Caco-2 (cell line): Measurements from ENCODE around the gene TMX1. TPM values are rescaled to one million over a fixed set of nuclear protein-coding genes. Genes with fewer than 3 reads are reported as not detected.

Source experiments
- BruUV-seq: library from RNA; stranded (reverse); fragments of 400-500 nt; replicated peaks from 2 replicates; lab custom pipeline; 2021; lab: Mats Ljungman, UMichigan
- CTCF ChIA-PET: fragments of 300-600 bp; sonication (Branson Sonifier 250); formaldehyde crosslinking; loops from one replicate; lab custom pipeline; 2022; ENCODE audit warnings: antibody characterized with exemption; lab: Charles Lee
- POLR2A ChIA-PET: fragments of 300-600 bp; sonication (Branson Sonifier 250); formaldehyde crosslinking; loops from one replicate; lab custom pipeline; 2022; ENCODE audit warnings: antibody characterized with exemption; lab: Charles Lee
- DNase-seq, 2 experiments: peaks; one replicate each; pipeline versions ENCODE4 v3.0.0 to v3.0.0-alpha.2; 2020 to 2022
- H3K27me3 ChIP-seq: replicated peaks from 2 replicates; pipeline ENCODE4 v1.6.0; 2011; ENCODE audit warnings: low read length; ENCODE audit not compliant: control insufficient read depth, insufficient read depth
- H3K36me3 ChIP-seq: 2 replicates; pipeline ENCODE4 v1.5.1; 2011; ENCODE audit warnings: low read length; ENCODE audit not compliant: control insufficient read depth, insufficient read depth
- H3K4me1 ChIP-seq: fragments of 250-450 bp; sonication (Bioruptor Pico); 2 replicates; pipeline ENCODE4 v1.5.1; 2020; ENCODE audit warnings: mild to moderate bottlenecking
- H3K4me3 ChIP-seq: 2 replicates; pipeline ENCODE4 v1.5.1; 2011; ENCODE audit warnings: low read depth, mild to moderate bottlenecking, control low read depth, low read length
- H3K9me3 ChIP-seq: fragments of 250-450 bp; sonication (Bioruptor Pico); 2 replicates; pipeline ENCODE4 v1.5.1; 2020; ENCODE audit warnings: mild to moderate bottlenecking, moderate library complexity
- H3K27ac Mint-ChIP-seq: one replicate; pipeline ENCODE4 v1.8.0; 2022; ENCODE audit warnings: mixed read lengths; ENCODE audit not compliant: unreplicated experiment
- H3K27me3 Mint-ChIP-seq: one replicate; pipeline ENCODE4 v1.8.0; 2022; ENCODE audit warnings: mixed read lengths; ENCODE audit not compliant: insufficient read depth, unreplicated experiment
- H3K36me3 Mint-ChIP-seq: one replicate; pipeline ENCODE4 v1.8.0; 2022; ENCODE audit warnings: mild to moderate bottlenecking, mixed read lengths; ENCODE audit not compliant: insufficient read depth, unreplicated experiment
- H3K4me1 Mint-ChIP-seq: one replicate; pipeline ENCODE4 v1.8.0; 2022; ENCODE audit warnings: low read depth, mixed read lengths; ENCODE audit not compliant: unreplicated experiment
- H3K4me3 Mint-ChIP-seq: one replicate; pipeline ENCODE4 v1.8.0; 2022; ENCODE audit warnings: mild to moderate bottlenecking, moderate library complexity, mixed read lengths; ENCODE audit not compliant: unreplicated experiment
- H3K9me3 Mint-ChIP-seq: one replicate; pipeline ENCODE4 v1.8.0; 2022; ENCODE audit warnings: mixed read lengths; ENCODE audit not compliant: unreplicated experiment
- CTCF ChIP-seq, 2 experiments: fragments of 200-600 bp in 1 of 2; IDR thresholded peaks; 1 replicate in 1 of 2; 2 replicates in 1 of 2; pipeline versions ENCODE4 v1.5.1 to v1.8.0; 2011 to 2022; ENCODE audit warnings: antibody characterized with exemption in 1 of 2, control low read depth in 1 of 2, inconsistent platforms in 1 of 2, low read depth in 1 of 2, low read length in 1 of 2, mild to moderate bottlenecking in 1 of 2, moderate library complexity in 1 of 2; ENCODE audit not compliant: insufficient read depth in 1 of 2, severe bottlenecking in 1 of 2, unreplicated experiment in 1 of 2
- intact Hi-C: fragments of 100-400 bp; cut with micrococcal nuclease; formaldehyde crosslinking; loops from one replicate; pipeline ENCODE4 v1.10.0; 2022; ENCODE audit not compliant: unreplicated experiment
- total RNA-seq: library from RNA; stranded (reverse); gene quantifications from 2 replicates; pipeline ENCODE4 v1.2.3, GENCODE V29; 2022

The TMX1 gene
- total RNA-seq, 1 experiment from 2014 or later: 44.7 TPM

DNA sequence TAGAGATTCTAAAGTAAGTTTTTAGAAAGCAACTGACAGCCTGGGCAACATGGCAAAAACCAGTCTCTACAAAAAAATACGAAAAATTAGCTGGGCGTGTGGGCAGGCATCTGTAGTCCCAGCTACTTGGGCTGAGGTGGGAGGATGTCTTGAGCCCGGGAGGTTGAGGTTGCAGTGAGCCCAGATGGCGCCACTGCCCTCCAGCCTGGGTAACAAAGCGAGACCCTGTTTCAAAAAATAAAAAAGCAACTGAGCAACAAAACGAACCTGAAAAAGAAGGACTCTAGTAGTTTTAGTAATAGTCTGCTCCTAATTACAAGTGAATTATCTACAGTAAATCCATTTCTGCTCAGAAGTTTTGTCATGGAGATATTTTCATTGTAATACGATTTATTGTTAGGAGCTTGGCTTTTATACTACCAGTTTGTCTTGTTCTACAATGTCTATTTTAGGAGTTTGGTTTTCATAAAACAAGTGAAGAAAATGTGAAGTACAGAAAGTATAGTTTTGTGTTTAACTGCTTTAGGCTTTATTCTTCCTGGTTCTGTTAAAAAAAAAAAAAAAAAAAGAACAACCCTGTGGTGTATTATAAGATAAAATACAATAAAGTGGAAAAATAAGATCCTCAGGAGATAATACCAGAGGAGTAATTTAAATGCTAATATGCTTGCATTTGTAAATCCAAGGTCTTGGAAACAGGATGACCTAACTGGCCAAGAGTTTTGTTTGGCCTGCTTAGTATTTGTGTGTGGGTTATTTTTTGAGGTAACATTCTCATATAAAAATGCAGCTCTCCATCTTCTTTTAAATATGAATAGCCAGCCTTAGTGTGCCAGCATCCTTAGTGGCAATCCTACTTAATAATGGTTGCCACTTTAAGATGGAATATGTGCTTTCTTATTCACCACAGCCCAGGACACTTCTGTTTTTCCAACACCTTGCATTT, 2.8 kb downstream of the TMX1 start:
- POLR2A ChIA-PET: no interaction called here

DNA sequence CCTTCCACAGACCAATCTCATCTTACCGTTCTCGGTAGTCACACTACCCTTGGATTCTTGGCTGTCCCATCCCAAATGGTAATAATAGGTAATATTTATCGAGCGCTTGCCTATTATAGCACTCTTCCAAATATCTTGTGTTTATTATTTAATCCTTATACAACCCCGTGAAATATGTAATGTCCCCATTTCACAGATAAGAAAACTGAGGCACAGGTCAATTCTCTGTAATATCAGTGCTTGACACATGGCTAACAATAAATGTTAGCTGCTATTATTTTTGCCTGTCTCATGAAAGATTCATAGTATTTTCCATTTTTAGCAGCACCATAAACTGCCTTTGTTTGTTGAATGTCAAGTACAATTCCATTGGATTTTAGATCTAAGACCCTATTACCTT, 4.5 kb downstream of the TMX1 start:
- Histone ChIP-seq H3K27me3 (no peaks in the 10 kb centered on the region), H3K9me3 (no peaks in the 10 kb centered on the region), H3K4me1 (0 out of 2 replicates have a peak, but pooled peaks cover 8% of the 10 kb centered on the region), H3K36me3 (0 out of 2 replicates have a peak, but pooled peaks cover 2% of the 10 kb centered on the region), H3K4me3 (no peak overlapping the region)
- no peak overlapping the region for H3K4me3 Mint-ChIP-seq
- intact Hi-C loops: no loop called here
- H3K27me3 Mint-ChIP-seq: no peaks in the 10 kb centered on the region
- POLR2A ChIA-PET: no interaction called here
- no peak for DNase-seq
- peaks cover 37% of the 10 kb centered on the region for H3K36me3 Mint-ChIP-seq
- BruUV-seq: no TSS peak
- no peak overlapping the region for H3K27ac Mint-ChIP-seq
- CTCF ChIA-PET: no interaction called here
- H3K9me3 Mint-ChIP-seq: no peaks in the 10 kb centered on the region
- no peaks in the 10 kb centered on the region for H3K4me1 Mint-ChIP-seq
- TF ChIP-seq CTCF (IDR thresholded peaks at IDR 0.05; ENCODE audit: insufficient read depth in 1 of 2, low read depth in 1 of 2, low read length in 1 of 2, severe bottlenecking in 1 of 2, unreplicated experiment in 1 of 2): no peak

More for the DNA sequence above, 2.8 kb downstream of the TMX1 start:
- Mint-ChIP-seq H3K27me3 (no peaks in the 10 kb centered on the region), H3K27ac (no peak overlapping the region), H3K36me3 (peaks cover 26% of the 10 kb centered on the region), H3K9me3 (no peaks in the 10 kb centered on the region), H3K4me3 (no peak overlapping the region), H3K4me1 (no peaks in the 10 kb centered on the region)
- BruUV-seq: no TSS peak
- no peak for TF ChIP-seq CTCF (IDR thresholded peaks at IDR 0.05; ENCODE audit: insufficient read depth in 1 of 2, low read depth in 1 of 2, low read length in 1 of 2, severe bottlenecking in 1 of 2, unreplicated experiment in 1 of 2)
- CTCF ChIA-PET: no interaction called here
- Histone ChIP-seq H3K9me3 (no peaks in the 10 kb centered on the region), H3K36me3 (no peaks in the 10 kb centered on the region), H3K27me3 (no peaks in the 10 kb centered on the region), H3K4me1 (0 out of 2 replicates have a peak, but pooled peaks cover 8% of the 10 kb centered on the region), H3K4me3 (no peak overlapping the region)
- intact Hi-C loops: no loop called here
- no peak for DNase-seq

- Mint-ChIP-seq H3K9me3 (no peaks in the 10 kb centered on the region), H3K27me3 (no peaks in the 10 kb centered on the region), H3K27ac (no peak overlapping the region), H3K4me3 (no peak overlapping the region), H3K4me1 (no peaks in the 10 kb centered on the region), H3K36me3 (peaks cover 51% of the 10 kb centered on the region)
- no TSS peak for BruUV-seq
- Histone ChIP-seq H3K4me1 (0 out of 2 replicates have a peak, but pooled peaks cover 7% of the 10 kb centered on the region), H3K27me3 (no peaks in the 10 kb centered on the region), H3K4me3 (no peak overlapping the region), H3K36me3 (0 out of 2 replicates have a peak, but pooled peaks cover 2% of the 10 kb centered on the region), H3K9me3 (no peaks in the 10 kb centered on the region)
- no peak for DNase-seq
- intact Hi-C loops: no loop called here
- TF ChIP-seq CTCF (IDR thresholded peaks at IDR 0.05; ENCODE audit: insufficient read depth in 1 of 2, low read depth in 1 of 2, low read length in 1 of 2, severe bottlenecking in 1 of 2, unreplicated experiment in 1 of 2): no peak
- ChIA-PET POLR2A (no interaction called here), CTCF (no interaction called here)
Observed at GRCh38 chr14:51246032-51246431, 6.0 kb downstream of the TMX1 start.
